GM12878 (cell line): ENCODE data around the gene MIOS.

Experiments
- ASH2L ChIP-seq: fragments of 300-600, 200-600 bp; sonication (generic); IDR thresholded peaks from 2 replicates; pipeline ENCODE4 v1.6.1; 2017; ENCODE audit warnings: low read depth, mild to moderate bottlenecking, borderline replicate concordance
- BCL3 ChIP-seq: IDR thresholded peaks from 2 replicates; pipeline ENCODE4 v1.6.1; 2011; ENCODE audit warnings: borderline replicate concordance, low read depth, mild to moderate bottlenecking, moderate library complexity, low read length; ENCODE audit not compliant: insufficient read depth, poor library complexity, severe bottlenecking
- JUND ChIP-seq: IDR thresholded peaks from 2 replicates; pipeline ENCODE4 v1.6.1; 2012; ENCODE audit warnings: low read depth, mild to moderate bottlenecking, low read length, improper control_type of control experiment, moderate library complexity
- NBN ChIP-seq: fragments of 450-650 bp; IDR thresholded peaks from 2 replicates; pipeline ENCODE4 v1.6.1; 2016
- POLR2A ChIP-seq: IDR thresholded peaks from 2 replicates; pipeline ENCODE4 v1.6.1; 2011; ENCODE audit warnings: low read depth, mild to moderate bottlenecking, low read length
- RFX5 ChIP-seq: IDR thresholded peaks from 2 replicates; pipeline ENCODE4 v1.6.1; 2011; ENCODE audit warnings: low read depth, low read length, improper control_type of control experiment
- SP1 ChIP-seq: IDR thresholded peaks from one replicate; pipeline ENCODE4 v1.6.1; 2011; ENCODE audit warnings: low read depth, low read length
- SREBF2 ChIP-seq: IDR thresholded peaks from 2 replicates; pipeline ENCODE4 v1.6.1; 2012; ENCODE audit warnings: mild to moderate bottlenecking, low read length
- ZNF384 ChIP-seq: IDR thresholded peaks from 2 replicates; pipeline ENCODE4 v1.6.1; 2012; ENCODE audit warnings: low read depth, mild to moderate bottlenecking, low read length, improper control_type of control experiment, borderline replicate concordance
- TF ChIP-seq, protein P1 (sequence below), 3 experiments: IDR thresholded peaks in 2 of 3; conservative IDR thresholded peaks in 1 of 3; 2 replicates each; pipeline ENCODE4 v1.5.1; 2011; ENCODE audit warnings: low read depth in 3 of 3, low read length in 3 of 3, mild to moderate bottlenecking in 3 of 3, control low read depth in 2 of 3, moderate library complexity in 2 of 3, inconsistent platforms in 1 of 3, mixed read lengths in 1 of 3; ENCODE audit not compliant: control insufficient read depth in 2 of 3, insufficient read depth in 1 of 3; ENCODE audit errors: extremely low read depth in 1 of 3

GRCh38 chr7:7617550-7617949 is 50.9 kb downstream of the MIOS start:
- no peak for TF ChIP-seq BCL3
- TF ChIP-seq ASH2L, result no peak
- no peak for TF ChIP-seq POLR2A
- TF ChIP-seq JUND, result no peak
- TF ChIP-seq SP1, result no peak
- TF ChIP-seq RFX5, result no peak
- TF ChIP-seq, protein P1, sequence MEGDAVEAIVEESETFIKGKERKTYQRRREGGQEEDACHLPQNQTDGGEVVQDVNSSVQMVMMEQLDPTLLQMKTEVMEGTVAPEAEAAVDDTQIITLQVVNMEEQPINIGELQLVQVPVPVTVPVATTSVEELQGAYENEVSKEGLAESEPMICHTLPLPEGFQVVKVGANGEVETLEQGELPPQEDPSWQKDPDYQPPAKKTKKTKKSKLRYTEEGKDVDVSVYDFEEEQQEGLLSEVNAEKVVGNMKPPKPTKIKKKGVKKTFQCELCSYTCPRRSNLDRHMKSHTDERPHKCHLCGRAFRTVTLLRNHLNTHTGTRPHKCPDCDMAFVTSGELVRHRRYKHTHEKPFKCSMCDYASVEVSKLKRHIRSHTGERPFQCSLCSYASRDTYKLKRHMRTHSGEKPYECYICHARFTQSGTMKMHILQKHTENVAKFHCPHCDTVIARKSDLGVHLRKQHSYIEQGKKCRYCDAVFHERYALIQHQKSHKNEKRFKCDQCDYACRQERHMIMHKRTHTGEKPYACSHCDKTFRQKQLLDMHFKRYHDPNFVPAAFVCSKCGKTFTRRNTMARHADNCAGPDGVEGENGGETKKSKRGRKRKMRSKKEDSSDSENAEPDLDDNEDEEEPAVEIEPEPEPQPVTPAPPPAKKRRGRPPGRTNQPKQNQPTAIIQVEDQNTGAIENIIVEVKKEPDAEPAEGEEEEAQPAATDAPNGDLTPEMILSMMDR (IDR thresholded peaks at IDR 0.05 in 2 of 3, conservative IDR thresholded peaks at IDR 0.05 in 1 of 3; ENCODE audit: control insufficient read depth in 2 of 3, extremely low read depth in 1 of 3, insufficient read depth in 1 of 3, low read depth in 3 of 3, low read length in 3 of 3), result no peak
- TF ChIP-seq SREBF2, result no peak
- no peak for TF ChIP-seq NBN
- TF ChIP-seq ZNF384, result no peak
